ENCODE measurements around the gene MORF4L1.

- TF ChIP-seq POLR2A (IDR thresholded peaks at IDR 0.05) (no peak), CTCF (IDR thresholded peaks at IDR 0.05) (no peak)
Measured at GRCh38 chr15:78928616-78929093, 56.0 kb downstream of the MORF4L1 start.

All from body of pancreas (tissue), 4 donors.